HUDEP-2 (cell line): ENCODE results near the gene DNAJC5G.
A peak's percentile ranks its signal among the peaks of the same experiment; 100 is the strongest.

ENCODE experiments used
- DNase-seq, 76 experiments: peaks; one replicate each; lab custom pipeline; 2025; ENCODE audit not compliant: unreplicated experiment in 76 of 76; lab: John Stamatoyannopoulos, UW

Gene DNAJC5G

GRCh38 chr2:27275211-27276150 is at the start of gene DNAJC5G:
Gene DNAJC5G (plus strand): TSS chr2:27275433. CDS start chr2:27276729, 1,296 bp downstream.
- DNase-seq: no peak

DNA sequence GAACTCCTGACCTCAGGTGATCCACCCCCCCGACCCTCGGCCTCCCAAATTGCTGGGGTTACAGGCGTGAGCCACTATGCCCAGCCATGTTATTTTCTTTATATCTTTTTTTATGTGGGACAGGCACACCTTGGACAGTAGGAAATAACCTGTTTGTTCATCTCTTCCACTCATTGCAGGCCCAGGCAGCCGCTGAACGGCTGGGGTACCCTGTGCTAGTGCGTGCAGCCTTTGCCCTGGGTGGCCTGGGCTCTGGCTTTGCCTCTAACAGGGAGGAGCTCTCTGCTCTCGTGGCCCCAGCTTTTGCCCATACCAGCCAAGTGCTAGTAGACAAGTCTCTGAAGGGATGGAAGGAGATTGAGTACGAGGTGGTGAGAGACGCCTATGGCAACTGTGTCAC is 49.7 kb upstream of the DNAJC5G start:
- DNase-seq: no peak

DNA sequence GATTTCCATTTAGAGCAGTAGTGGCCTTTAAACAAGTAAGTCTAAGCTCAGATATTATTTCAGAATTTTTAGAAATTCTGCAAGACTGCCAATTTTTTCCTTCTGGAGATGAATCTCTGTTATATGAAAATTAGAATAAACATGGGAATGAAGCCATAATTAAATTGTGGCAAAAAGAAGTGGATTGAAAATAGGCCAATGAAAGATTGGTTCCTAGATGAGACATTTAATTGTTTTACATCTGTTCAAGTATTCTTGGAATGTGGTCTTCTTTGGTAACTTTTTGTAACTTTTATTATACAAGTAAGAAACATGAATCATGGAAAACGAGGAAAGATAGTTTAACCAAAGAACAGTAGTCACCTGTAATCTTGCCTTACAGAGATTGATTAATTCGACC is 47.7 kb upstream of the DNAJC5G start:
- DNase-seq: no peak

GRCh38 chr2:27231921-27232320 is 43.3 kb upstream of the DNAJC5G start:
- no peak for DNase-seq

GRCh38 chr2:27233341-27233740 is 41.9 kb upstream of the DNAJC5G start:
- DNase-seq: no peak

DNA sequence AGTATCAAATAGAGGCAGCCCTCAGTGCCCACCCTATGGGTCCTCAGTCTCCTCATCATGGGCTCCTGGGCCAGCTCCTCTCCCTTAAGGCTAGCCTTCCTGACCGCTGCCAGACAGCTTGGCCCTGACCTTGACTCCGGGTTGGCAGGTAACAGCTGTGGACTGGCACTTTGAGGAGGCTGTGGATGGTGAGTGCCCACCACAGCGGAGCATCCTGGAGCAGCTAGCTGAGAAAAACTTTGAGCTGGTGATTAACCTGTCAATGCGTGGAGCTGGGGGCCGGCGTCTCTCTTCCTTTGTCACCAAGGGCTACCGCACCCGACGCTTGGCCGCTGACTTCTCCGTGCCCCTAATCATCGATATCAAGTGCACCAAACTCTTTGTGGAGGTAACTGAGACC is 39.1 kb upstream of the DNAJC5G start:
- no peak for DNase-seq

- DNase-seq: no peak
These were observed 38.6 kb upstream of the DNAJC5G start for GRCh38 chr2:27236626-27237025.

- DNase-seq: no peak
These were observed 37.8 kb upstream of the DNAJC5G start for GRCh38 chr2:27237341-27237945.

GRCh38 chr2:27238976-27239375 is 36.3 kb upstream of the DNAJC5G start:
- no peak for DNase-seq

DNA sequence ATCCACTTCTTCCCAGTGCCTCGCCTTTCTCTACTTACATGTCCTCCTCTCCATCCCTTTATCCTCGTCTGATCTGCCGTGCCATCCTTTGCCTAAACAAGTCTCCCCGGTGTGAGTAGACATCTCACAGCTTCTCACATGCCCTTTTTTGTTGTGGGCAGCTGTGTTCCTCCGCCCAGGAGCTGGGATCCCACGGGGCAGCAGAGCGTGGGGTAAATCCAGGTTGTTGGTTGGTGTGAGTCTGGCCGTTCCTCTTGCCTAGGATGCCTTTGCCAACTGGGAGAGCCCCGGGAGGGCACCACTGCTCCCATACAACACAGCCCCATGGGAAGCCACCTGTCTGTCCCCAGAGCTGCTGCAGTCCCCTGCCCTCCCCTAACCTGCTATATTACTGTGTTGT is 34.8 kb upstream of the DNAJC5G start:
- no peak for DNase-seq

- DNase-seq: no peak
These were observed 33.2 kb upstream of the DNAJC5G start for GRCh38 chr2:27241761-27242613.

DNA sequence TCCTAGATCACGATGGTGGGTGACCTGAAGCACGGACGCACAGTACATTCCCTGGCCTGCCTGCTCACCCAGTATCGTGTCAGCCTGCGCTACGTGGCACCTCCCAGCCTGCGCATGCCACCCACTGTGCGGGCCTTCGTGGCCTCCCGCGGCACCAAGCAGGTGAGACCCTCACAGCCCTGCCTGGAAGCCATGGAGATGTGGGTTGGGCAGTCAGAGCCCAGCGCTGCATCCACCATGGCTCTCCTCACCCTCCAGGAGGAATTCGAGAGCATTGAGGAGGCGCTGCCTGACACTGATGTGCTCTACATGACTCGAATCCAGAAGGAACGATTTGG is 32.6 kb upstream of the DNAJC5G start:
- DNase-seq: no peak

- DNase-seq: no peak
These were observed 31.7 kb upstream of the DNAJC5G start for GRCh38 chr2:27243391-27244130.

DNA sequence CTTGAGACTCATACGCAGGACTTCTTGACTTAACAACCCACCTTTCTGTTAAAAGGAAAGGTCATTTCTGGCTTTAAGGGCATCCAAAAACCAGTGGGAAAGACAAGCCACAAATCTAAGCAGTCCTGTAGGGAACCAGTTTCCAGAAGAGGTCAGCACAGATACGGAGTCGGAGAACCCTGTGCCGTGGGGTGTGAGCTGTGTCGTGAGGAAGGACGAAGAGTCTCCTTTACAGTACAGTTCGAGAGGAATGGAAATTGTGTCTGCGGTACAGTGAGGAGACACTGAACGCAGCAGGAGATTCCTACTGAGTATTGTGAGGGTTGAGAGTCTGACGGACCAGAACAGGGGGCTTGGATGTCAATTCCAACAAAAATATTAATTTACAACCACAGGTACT is 30.1 kb upstream of the DNAJC5G start:
- DNase-seq: no peak

DNA sequence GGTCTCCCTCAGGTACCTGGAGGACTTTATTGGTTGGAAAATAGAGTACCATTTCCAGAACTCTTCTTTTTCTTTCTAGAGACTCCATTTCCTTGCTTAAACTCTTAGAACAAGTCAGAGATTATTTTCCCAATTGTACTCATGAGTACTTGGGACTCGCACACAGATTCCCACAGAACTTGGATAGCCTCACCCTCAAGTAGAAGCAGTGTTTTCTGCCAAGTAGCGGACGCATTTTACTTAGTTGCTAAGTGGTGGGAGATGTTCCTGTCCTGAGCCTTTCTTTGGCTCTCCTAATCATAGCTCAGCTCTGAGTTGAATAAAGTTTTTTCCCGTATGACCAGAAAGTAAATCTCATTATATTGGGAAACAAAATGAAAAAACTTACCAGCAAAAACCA is 29.6 kb upstream of the DNAJC5G start:
- no peak for DNase-seq

DNA sequence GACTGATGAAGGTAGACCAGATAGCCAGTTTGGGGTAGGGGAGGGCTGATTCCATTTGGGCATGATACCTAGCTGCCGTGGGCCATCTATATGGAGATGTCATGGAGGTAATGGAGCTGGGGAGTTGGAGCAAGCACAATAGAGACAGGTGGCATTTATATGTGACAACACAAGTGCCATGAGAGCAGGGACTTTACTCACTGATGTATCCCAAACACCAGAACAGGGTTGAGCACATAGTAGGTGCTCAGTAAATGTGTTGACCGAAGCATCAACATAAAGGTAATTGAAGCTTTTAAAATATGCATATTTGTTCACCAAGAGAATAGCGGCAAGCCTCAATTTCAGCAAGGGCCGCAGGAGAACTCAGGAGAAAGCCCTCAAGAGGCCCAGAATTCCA is 27.3 kb upstream of the DNAJC5G start:
- no peak for DNase-seq

DNA sequence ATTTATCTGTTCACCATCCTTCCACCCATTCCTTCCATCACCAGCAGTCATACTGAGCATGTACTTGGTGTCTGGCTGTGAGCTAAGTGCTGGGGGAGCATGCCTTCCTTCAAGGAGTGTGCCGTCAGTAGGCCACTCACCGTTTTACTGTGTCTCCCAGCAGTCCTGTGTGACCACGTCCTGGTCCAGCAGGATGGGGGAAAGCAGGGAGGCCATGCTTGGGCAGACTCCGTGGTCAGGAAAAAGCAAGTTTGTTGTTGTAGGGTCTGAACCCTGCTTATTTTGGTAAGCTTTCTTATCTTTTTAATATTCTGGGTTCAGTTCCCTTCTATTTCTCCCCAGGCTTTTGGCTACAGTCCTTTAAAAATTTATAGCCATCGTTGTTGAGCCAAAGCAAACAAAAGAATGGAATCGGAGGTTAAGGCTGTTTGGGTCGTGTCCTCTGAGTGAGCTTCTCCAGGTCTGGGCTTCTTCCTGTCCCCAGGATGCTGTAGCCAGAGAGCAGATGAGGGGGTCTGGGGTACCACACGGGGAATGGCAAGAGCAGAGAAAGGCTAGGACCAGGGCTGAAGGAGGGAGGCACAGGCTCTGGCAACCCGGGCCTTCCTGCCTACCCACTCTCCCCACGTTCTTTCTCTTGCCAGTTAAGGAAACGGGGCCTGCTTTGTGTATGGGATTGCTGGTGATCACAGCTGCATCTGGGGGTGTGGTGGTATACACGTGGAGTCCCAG is 25.9 kb upstream of the DNAJC5G start:
- DNase-seq: no peak

DNA sequence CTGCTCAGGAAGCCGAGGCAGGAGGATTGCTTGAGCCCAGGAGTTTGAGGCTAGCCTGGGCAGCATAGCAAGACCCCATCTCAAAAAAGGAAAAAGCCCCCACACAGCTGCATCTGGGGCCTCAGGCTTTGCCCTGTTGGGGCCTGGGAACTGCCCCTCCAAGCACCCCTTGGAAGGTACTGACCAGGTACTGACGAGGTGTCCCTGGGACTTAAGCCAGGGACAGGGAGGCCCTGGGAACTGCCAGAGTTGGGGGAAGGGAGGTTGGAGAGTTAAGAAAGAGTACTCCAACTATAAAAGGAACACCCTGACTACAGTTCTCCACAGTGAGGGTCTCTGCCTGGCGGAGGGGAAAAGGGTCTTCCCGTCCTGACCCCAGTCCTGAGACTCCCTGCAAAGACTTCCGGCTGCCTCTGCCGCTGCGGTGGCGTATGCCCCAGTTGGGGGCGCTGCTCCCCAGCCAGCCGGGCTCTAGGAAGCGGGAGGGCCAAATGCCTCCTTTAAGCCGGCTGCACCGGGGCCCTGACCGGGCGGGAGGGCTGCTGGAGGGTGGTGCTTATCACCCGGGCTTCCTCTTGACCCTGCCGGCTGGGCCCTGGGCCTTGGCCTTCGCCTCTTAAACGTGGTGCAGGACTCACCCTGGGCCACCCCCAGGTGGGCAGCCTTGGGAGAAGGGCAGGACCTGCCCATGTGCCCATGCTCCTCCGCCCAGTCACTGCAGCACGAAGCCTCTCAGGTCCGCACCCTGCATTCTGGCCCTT is 25.2 kb upstream of the DNAJC5G start:
- DNase-seq: peak in 55 of 76 experiments; percentile 2 to 70 (median 46)

GRCh38 chr2:27250652-27251379 is 24.4 kb upstream of the DNAJC5G start:
- no peak for DNase-seq
